Cardiac fibroblast (primary cell): Measurements from ENCODE around the gene DCDC2.

Experiments used
- DNase-seq, 2 donors: peaks; one replicate each; pipeline versions ENCODE4 v3.0.0 to v3.0.0-alpha.2; 2010; ENCODE audit warnings: low read depth in 2 of 2
- H3K4me3 ChIP-seq, 2 donors: replicated peaks in 1 of 2; 1 replicate in 1 of 2; 2 replicates in 1 of 2; pipeline ENCODE4 v1.5.1; 2011; ENCODE audit warnings: low read depth in 2 of 2, low read length in 2 of 2, mild to moderate bottlenecking in 2 of 2, moderate library complexity in 1 of 2
- TF ChIP-seq, protein P1 (sequence below): IDR thresholded peaks from one replicate; pipeline ENCODE4 v1.5.1; 2011; ENCODE audit warnings: low read depth, mild to moderate bottlenecking, low read length, inconsistent platforms

The DCDC2 gene

GRCh38 chr6:24229696-24230405, 128.0 kb downstream of the DCDC2 start:
- no peak for DNase-seq
- H3K4me3 ChIP-seq: no peak overlapping the region
- TF ChIP-seq, protein P1, sequence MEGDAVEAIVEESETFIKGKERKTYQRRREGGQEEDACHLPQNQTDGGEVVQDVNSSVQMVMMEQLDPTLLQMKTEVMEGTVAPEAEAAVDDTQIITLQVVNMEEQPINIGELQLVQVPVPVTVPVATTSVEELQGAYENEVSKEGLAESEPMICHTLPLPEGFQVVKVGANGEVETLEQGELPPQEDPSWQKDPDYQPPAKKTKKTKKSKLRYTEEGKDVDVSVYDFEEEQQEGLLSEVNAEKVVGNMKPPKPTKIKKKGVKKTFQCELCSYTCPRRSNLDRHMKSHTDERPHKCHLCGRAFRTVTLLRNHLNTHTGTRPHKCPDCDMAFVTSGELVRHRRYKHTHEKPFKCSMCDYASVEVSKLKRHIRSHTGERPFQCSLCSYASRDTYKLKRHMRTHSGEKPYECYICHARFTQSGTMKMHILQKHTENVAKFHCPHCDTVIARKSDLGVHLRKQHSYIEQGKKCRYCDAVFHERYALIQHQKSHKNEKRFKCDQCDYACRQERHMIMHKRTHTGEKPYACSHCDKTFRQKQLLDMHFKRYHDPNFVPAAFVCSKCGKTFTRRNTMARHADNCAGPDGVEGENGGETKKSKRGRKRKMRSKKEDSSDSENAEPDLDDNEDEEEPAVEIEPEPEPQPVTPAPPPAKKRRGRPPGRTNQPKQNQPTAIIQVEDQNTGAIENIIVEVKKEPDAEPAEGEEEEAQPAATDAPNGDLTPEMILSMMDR: no peak

GRCh38 chr6:24228681-24229255, 129.1 kb downstream of the DCDC2 start:
- H3K4me3 ChIP-seq: no peak overlapping the region
- peak; percentile 59 for DNase-seq
- TF ChIP-seq, protein P1: no peak

DNA sequence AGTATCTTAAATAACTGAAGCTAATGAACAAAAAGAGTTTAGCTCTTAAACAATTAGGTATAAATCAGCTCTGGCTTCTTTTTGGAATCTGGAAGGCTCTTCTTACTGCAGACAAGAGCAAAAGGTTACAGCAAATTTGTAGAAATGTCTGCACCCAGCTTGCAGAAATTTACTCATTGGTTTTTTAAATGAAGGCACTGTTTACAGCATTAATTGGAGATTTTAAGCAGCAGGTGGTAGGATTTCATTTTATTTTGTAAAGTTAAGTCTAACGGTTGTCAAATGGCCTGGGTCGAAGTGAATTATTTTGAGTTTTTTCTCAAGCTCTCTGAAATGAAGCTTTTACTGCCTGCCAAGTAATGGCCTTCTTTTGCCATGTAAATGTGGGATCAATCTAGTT, 129.7 kb downstream of the DCDC2 start:
- no peak for DNase-seq
- TF ChIP-seq, protein P1: no peak
- H3K4me3 ChIP-seq: no peak overlapping the region

- DNase-seq: no peak
- no peak overlapping the region for H3K4me3 ChIP-seq
- TF ChIP-seq, protein P1: no peak
Observed at GRCh38 chr6:24227556-24227955, 130.3 kb downstream of the DCDC2 start.

DNA sequence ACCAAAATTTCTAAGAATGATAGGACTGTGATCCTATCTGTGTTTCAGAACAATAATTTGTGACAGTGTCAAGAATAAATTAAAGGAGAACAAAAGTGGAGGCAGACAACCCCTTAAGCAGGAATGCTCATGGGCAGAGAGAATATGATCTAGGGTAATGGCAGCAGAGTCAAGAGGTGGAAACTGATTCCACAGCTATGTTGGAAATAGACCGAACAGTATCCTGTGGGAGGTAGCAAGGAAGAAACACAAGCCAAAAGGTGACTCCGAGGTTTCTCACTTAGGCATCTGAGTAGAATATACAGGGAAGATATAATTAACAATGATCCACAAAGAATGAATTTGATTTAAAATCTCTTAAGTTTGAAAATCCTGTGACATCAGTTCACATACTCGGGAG, 131.3 kb downstream of the DCDC2 start:
- TF ChIP-seq, protein P1: no peak
- DNase-seq: no peak
- H3K4me3 ChIP-seq: no peak overlapping the region

DNA sequence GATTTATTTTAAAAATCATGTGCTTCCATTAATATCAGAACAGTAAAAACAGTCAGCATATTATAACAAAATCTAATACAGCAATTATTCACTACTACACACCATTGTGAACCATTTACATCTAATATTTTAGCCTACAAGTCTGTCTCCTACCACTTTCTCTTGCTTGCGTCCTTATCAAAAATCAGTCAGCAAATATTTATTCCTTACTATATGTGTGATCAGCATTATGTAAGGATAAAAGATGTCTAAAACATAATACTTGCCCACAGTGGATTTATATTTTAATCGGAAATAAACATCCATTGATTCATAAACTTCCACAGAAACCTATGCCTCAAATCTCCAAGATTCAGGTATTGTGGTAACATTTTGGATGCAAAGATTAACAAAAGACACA, 132.0 kb downstream of the DCDC2 start:
- TF ChIP-seq, protein P1: no peak
- no peak for DNase-seq
- H3K4me3 ChIP-seq: no peak overlapping the region
